ENCODE results near the gene VILL. TPM values are rescaled to one million over a fixed set of nuclear protein-coding genes. Genes with fewer than 3 reads are reported as not detected.

Gene VILL
- total RNA-seq, 1 experiment from 2014 or later, result 52.6 TPM

- no peak overlapping the region for H3K27ac Mint-ChIP-seq (ENCODE audit: unreplicated experiment)
- CTCF ChIA-PET, result interaction anchor here (0.6 to 2.8 kb wide), 8 partner anchors 9 to 209 kb away, joined by 4 to 50 read pairs (median 12); partner anchors contain the start of gene VILL
- no peaks in the 10 kb centered on the region for H3K9me3 Mint-ChIP-seq (ENCODE audit: low read depth, unreplicated experiment)
- peaks cover 34% of the 10 kb centered on the region for H3K4me1 Mint-ChIP-seq (ENCODE audit: low read depth, unreplicated experiment)
- BruUV-seq (replicated peaks), result no TSS peak
- intact Hi-C loops (cut with micrococcal nuclease; ENCODE audit: unreplicated experiment), result loop anchor here (1.0 kb wide), 1 partner anchor 24 kb away; no protein-coding TSS in a partner anchor
- no peaks in the 10 kb centered on the region for H3K27me3 Mint-ChIP-seq (ENCODE audit: unreplicated experiment)
- H3K36me3 Mint-ChIP-seq (ENCODE audit: insufficient read depth, unreplicated experiment), result peaks cover 33% of the 10 kb centered on the region
- H3K4me3 Mint-ChIP-seq (ENCODE audit: low read depth, unreplicated experiment), result no peak overlapping the region
- no peak for DNase-seq
- TF ChIP-seq CTCF (IDR thresholded peaks at IDR 0.05; ENCODE audit: unreplicated experiment), result no peak
Observed at GRCh38 chr3:37973246-37974054, 17.1 kb upstream of the VILL start.

GRCh38 chr3:37974121-37975083 lies 16.2 kb upstream of the VILL start:
- H3K36me3 Mint-ChIP-seq (ENCODE audit: insufficient read depth, unreplicated experiment), result peaks cover 27% of the 10 kb centered on the region
- peak; percentile 81 for DNase-seq

GRCh38 chr3:37979541-37980461 lies 10.8 kb upstream of the VILL start:
- no peak overlapping the region for H3K27ac Mint-ChIP-seq (ENCODE audit: unreplicated experiment)
- CTCF ChIA-PET, result interaction anchor here (0.6 to 1.9 kb wide), 2 partner anchors 17 to 76 kb away, joined by 3 to 7 read pairs; no protein-coding TSS in a partner anchor
- intact Hi-C loops (cut with micrococcal nuclease; ENCODE audit: unreplicated experiment), result no loop called here
- no peak overlapping the region for H3K4me3 Mint-ChIP-seq (ENCODE audit: low read depth, unreplicated experiment)
- H3K36me3 Mint-ChIP-seq (ENCODE audit: insufficient read depth, unreplicated experiment), result peaks cover 10% of the 10 kb centered on the region
- no TSS peak for BruUV-seq (replicated peaks)
- H3K4me1 Mint-ChIP-seq (ENCODE audit: low read depth, unreplicated experiment), result peaks cover 23% of the 10 kb centered on the region
- no peak for DNase-seq
- no peaks in the 10 kb centered on the region for H3K27me3 Mint-ChIP-seq (ENCODE audit: unreplicated experiment)
- TF ChIP-seq CTCF (IDR thresholded peaks at IDR 0.05; ENCODE audit: unreplicated experiment), result no peak
- H3K9me3 Mint-ChIP-seq (ENCODE audit: low read depth, unreplicated experiment), result no peaks in the 10 kb centered on the region

More at GRCh38 chr3:37974121-37975083, 16.2 kb upstream of the VILL start:
- BruUV-seq (replicated peaks), result no TSS peak
- CTCF ChIA-PET, result interaction anchor here (0.6 to 2.8 kb wide), 18 partner anchors 10 to 324 kb away, joined by 3 to 50 read pairs (median 6); partner anchors contain the start of gene VILL
- no peak overlapping the region for H3K27ac Mint-ChIP-seq (ENCODE audit: unreplicated experiment)
- peaks cover 34% of the 10 kb centered on the region for H3K4me1 Mint-ChIP-seq (ENCODE audit: low read depth, unreplicated experiment)
- TF ChIP-seq CTCF (IDR thresholded peaks at IDR 0.05; ENCODE audit: unreplicated experiment), result peak; percentile 75
- no peaks in the 10 kb centered on the region for H3K27me3 Mint-ChIP-seq (ENCODE audit: unreplicated experiment)
- no peak overlapping the region for H3K4me3 Mint-ChIP-seq (ENCODE audit: low read depth, unreplicated experiment)
- intact Hi-C loops (cut with micrococcal nuclease; ENCODE audit: unreplicated experiment), result loop anchor here (1.0 kb wide), 1 partner anchor 23 kb away; no protein-coding TSS in a partner anchor
- no peaks in the 10 kb centered on the region for H3K9me3 Mint-ChIP-seq (ENCODE audit: low read depth, unreplicated experiment)
